Liver (tissue), 3 donors: Measurements from ENCODE around the gene ALG1L2.

ENCODE experiments used
- GABPA ChIP-seq, 2 donors: IDR thresholded peaks in 1 of 2; conservative IDR thresholded peaks in 1 of 2; 2 replicates each; pipeline ENCODE4 v1.6.1; 2016; ENCODE audit warnings: antibody characterized with exemption in 2 of 2, mild to moderate bottlenecking in 1 of 2, moderate library complexity in 1 of 2
- JUND ChIP-seq, 2 donors: IDR thresholded peaks; 2 replicates each; pipeline ENCODE4 v1.6.1; 2016; ENCODE audit warnings: antibody characterized with exemption in 2 of 2
- NR2F2 ChIP-seq: IDR thresholded peaks from 2 replicates; pipeline ENCODE4 v1.6.1; 2016; ENCODE audit warnings: antibody characterized with exemption
- RAD21 ChIP-seq, 2 donors: IDR thresholded peaks; 2 replicates each; pipeline ENCODE4 v1.6.1; 2016; ENCODE audit warnings: antibody characterized with exemption in 2 of 2, mild to moderate bottlenecking in 2 of 2
- SP1 ChIP-seq: IDR thresholded peaks from 2 replicates; pipeline ENCODE4 v1.6.1; 2018; ENCODE audit warnings: antibody characterized with exemption, mild to moderate bottlenecking
- YY1 ChIP-seq: IDR thresholded peaks from 2 replicates; pipeline ENCODE4 v1.6.1; 2016; ENCODE audit warnings: antibody characterized with exemption, mild to moderate bottlenecking
- TF ChIP-seq, protein P1 (sequence below): fragments of 150-350 bp; IDR thresholded peaks from 2 replicates; pipeline ENCODE4 v1.5.1; 2017; ENCODE audit warnings: improper control_type of control experiment, low read depth, low read length; ENCODE audit not compliant: missing input control
- TF ChIP-seq, protein P2 (sequence below): IDR thresholded peaks from 2 replicates; pipeline ENCODE4 v1.6.1; 2016; ENCODE audit warnings: antibody characterized with exemption
- TF ChIP-seq, protein P3 (sequence below): IDR thresholded peaks from 2 replicates; pipeline ENCODE4 v1.6.1; 2016; ENCODE audit warnings: antibody characterized with exemption
- TF ChIP-seq, protein P4 (sequence below): IDR thresholded peaks from 2 replicates; pipeline ENCODE4 v1.6.1; 2016; ENCODE audit warnings: antibody characterized with exemption
- donor health status: healthy.
- donor health status: healthy.

DNA sequence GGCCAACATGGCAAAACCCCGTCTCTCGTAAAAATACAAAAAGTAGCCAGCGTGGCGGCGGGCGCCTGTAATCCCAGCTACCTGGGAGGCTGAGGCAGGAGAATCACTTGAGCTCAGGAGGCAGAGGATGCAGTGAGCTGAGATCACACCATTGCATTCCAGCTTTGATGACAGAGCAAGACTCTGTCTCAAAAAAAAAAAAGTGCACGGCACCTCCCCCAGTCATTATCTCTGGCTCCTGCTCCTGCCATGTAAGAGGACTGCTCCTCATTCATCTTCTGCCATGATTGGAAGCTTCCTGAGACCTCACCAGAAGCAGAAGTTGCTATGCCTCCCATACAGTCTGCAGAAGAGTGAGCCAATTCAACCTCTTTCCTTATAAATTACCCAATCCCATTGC lies 4.0 kb upstream of the ALG1L2 start:
- TF ChIP-seq, protein P1, sequence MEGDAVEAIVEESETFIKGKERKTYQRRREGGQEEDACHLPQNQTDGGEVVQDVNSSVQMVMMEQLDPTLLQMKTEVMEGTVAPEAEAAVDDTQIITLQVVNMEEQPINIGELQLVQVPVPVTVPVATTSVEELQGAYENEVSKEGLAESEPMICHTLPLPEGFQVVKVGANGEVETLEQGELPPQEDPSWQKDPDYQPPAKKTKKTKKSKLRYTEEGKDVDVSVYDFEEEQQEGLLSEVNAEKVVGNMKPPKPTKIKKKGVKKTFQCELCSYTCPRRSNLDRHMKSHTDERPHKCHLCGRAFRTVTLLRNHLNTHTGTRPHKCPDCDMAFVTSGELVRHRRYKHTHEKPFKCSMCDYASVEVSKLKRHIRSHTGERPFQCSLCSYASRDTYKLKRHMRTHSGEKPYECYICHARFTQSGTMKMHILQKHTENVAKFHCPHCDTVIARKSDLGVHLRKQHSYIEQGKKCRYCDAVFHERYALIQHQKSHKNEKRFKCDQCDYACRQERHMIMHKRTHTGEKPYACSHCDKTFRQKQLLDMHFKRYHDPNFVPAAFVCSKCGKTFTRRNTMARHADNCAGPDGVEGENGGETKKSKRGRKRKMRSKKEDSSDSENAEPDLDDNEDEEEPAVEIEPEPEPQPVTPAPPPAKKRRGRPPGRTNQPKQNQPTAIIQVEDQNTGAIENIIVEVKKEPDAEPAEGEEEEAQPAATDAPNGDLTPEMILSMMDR, result no peak
- TF ChIP-seq, protein P2, sequence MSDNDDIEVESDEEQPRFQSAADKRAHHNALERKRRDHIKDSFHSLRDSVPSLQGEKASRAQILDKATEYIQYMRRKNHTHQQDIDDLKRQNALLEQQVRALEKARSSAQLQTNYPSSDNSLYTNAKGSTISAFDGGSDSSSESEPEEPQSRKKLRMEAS, result no peak
- no peak for TF ChIP-seq RAD21 (IDR thresholded peaks at IDR 0.05)
- TF ChIP-seq YY1, result no peak
- TF ChIP-seq NR2F2, result no peak
- no peak for TF ChIP-seq JUND (IDR thresholded peaks at IDR 0.05)
- TF ChIP-seq, protein P3, sequence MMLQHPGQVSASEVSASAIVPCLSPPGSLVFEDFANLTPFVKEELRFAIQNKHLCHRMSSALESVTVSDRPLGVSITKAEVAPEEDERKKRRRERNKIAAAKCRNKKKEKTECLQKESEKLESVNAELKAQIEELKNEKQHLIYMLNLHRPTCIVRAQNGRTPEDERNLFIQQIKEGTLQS, result no peak
- TF ChIP-seq, protein P4, sequence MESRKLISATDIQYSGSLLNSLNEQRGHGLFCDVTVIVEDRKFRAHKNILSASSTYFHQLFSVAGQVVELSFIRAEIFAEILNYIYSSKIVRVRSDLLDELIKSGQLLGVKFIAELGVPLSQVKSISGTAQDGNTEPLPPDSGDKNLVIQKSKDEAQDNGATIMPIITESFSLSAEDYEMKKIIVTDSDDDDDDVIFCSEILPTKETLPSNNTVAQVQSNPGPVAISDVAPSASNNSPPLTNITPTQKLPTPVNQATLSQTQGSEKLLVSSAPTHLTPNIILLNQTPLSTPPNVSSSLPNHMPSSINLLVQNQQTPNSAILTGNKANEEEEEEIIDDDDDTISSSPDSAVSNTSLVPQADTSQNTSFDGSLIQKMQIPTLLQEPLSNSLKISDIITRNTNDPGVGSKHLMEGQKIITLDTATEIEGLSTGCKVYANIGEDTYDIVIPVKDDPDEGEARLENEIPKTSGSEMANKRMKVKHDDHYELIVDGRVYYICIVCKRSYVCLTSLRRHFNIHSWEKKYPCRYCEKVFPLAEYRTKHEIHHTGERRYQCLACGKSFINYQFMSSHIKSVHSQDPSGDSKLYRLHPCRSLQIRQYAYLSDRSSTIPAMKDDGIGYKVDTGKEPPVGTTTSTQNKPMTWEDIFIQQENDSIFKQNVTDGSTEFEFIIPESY, result no peak
- TF ChIP-seq GABPA (IDR thresholded peaks at IDR 0.05 in 1 of 2, conservative IDR thresholded peaks at IDR 0.05 in 1 of 2), result no peak
- TF ChIP-seq SP1, result no peak
